Skin of body (tissue), 2 donors: ENCODE data around the gene C10orf53. TPM values are rescaled to one million over a fixed set of nuclear protein-coding genes. Genes with fewer than 3 reads are reported as not detected.
"Not testable (repeated sequence)": the region's sequence is repeated elsewhere in the genome, so short reads cannot be mapped to it uniquely, and the experiment has no call there.

Experiments used
- DNase-seq: peaks from one replicate; lab custom pipeline; 2025; lab: John Stamatoyannopoulos, UW
- total RNA-seq: library from RNA; depleted of rRNA; stranded (reverse); fragments of >200 nt; gene quantifications from one replicate; pipeline ENCODE4 v1.2.3, GENCODE V29; 2014

Gene C10orf53
- total RNA-seq, 1 donor from 2014 or later = not detected

DNA sequence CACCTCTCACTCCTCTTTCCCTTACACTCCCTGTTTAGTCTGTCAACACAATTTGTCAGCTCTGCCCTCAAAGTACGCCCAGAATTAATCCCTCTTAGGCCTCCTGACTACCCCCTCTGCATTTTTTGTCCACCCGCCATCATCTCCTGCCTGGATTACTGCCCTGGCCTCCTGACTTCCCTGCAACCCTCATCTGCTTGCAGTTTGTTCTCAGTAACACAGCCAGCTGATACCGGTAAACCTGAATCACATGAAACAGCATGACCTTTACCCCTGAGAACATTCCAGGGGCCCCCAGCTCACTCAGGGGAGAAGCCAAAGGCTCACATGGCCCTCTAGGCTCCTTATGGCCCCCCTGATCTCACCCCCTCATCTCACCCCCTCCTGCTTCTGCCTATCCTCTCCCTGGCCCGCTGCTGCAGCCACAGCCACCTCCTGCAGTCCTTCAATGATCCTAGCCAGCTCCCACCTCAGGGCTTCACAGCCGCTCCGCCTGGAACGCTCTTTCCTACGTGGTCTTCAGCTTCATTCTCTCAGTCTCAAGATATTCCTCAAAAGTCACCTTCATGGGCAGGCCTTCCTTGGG, 8.9 kb downstream of the C10orf53 start:
- DNase-seq = no peak

DNA sequence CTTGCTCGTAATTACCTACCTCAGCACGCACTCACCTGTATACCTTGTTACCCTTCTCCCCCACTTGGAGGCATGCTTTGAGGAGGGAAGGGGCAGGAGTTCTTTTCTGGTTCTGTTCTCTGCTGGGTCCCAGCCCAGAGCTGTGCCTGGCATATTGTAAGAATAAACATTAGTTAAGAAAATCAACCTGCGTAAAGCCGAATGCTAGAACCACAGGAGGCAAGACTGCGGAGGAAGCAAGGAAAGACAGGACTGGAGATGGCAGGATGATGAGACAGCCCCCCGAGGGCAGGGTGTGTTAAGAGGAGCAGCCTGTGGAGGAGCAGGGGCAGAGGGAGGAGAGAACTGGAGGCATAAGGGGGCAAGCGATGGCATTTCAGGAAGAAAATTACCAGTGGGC, 9.5 kb downstream of the C10orf53 start:
- no peak for DNase-seq

DNA sequence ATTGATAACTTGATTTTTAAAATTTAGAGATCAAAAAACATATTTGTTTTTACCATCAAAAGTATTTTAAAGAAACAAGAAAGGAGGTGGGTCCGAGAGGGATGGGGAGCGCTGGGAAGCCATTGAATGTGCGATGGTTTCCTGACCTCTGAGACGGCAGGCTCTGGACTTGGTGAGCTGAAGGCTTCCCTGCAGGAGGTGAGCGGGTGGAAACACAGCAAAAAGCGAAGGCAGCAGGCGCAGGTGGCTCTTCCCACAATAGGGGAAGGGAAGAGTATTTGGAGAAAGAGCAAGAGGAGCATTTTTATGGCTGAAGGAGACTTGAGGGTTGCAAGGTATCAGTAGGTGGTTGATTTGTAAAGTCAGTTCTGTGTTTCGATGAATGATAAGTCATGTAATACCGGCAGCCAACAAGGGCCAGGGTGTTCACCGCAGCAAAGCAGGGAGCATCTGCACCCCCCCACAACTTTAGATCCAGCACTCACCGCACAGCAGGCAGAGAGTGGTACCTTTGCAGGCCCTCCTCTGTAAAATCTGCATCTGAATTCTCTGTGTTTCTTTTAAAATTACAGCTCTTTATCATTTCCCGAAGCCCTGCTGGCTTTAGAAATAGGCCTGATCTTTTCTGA, 10.5 kb downstream of the C10orf53 start:
- DNase-seq = no peak

DNA sequence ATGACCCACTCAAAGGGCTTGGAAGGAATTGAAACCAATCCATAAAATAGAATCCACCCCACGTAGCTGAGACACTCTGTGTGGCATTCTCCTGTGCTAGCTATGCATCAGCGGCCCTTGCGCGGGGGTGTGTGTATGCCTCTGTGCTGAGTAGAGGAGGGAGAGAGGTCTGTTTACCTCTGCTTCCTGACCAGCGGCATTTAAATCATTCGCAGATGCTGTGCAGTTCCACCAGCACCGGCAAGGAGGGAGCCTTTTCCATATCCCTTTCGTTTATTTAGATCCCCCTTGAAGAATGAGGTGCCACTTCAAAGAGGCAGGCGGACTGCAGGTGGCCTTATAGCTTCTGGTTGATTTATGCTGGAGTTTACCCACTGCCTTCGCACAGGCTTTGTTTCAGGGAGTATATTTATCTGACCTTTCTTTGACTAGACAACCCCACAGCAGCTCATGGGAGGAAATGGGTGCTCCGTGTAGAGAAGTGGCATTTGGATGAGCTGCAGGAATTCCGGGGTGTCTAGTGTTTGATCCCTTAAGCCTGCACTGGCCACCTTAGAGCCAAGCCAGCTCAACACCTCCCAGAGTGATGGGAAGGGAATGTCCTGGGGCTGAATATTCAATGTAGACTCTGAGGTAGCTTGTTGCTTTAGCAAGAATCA, 11.4 kb downstream of the C10orf53 start:
- no peak for DNase-seq

DNA sequence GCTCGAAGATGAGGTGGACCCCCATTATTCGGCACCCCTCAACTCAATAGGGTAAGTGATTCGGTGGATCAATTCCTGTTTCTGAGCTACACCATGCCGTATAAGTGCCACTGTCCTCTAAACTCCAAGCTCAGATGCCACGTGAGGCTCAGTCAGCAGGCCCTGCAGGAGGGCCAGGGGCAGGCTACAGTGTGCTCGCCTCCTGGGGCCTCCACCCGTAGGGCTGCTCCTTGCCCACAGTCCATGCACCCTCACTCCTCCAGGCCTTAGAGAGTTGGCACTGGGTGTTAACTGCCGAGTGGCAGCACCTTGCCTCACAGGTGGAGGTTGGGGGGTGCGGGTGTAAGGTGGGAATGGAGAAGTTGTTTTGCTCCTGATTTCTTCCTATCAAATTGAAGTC, 12.1 kb downstream of the C10orf53 start:
- DNase-seq = no peak

DNA sequence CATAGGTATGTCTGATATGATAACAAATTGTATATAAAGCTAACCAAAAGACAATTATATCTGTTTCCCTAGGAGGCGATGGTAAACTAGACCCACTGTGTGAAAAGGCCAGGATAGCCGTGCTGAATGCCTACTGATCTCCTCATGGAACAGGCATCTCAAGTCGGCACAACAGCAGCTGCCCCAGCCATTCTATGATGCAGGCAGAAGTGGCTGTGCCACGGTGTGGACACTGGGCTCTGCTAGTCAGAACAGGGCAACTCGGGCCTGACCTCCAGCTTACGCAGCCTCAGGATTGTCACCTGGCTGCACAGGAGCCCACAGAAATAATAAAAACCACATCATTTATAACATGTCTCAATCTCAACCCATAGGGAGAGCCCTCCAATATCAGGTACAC, 15.0 kb downstream of the C10orf53 start:
- no peak for DNase-seq

DNA sequence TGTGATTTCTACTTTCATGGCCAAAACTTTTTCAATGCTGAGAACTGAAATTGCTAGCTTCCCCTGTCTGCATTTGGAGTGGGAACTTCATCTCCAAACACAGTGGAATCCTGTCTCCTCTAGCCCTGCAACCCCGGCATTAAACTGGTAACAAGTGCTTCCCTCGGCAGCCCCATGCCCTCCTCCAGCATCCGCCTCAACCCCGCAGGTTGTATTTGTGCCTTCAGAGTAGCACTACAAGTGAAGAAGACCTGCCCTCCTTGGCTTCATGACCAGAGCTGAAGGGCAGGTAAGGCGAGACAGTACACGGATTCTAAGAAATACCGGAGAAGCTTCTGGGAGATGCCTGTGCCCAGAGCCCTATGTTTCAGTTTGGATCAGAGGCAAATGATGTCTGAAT, 16.9 kb downstream of the C10orf53 start:
- no peak for DNase-seq

DNA sequence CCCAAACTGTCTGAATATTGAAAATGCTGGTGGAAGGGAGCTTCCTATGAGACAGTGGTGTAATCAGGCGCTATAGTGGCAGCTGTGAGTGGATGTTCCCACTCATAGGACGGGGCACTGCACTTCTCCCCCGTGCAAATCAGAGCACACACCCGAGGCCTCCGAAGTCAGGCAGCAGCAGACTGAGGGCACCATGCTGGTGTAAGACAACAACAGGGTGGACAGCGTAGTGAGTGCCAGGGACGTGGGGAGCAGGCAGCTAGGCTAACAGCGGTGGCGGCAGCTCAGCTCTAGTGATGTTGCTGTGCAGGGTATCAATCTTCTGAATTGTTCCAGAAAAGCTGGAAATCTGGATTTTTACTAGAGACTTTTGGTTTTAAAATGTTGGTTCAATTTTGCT, 19.2 kb downstream of the C10orf53 start:
- no peak for DNase-seq

DNA sequence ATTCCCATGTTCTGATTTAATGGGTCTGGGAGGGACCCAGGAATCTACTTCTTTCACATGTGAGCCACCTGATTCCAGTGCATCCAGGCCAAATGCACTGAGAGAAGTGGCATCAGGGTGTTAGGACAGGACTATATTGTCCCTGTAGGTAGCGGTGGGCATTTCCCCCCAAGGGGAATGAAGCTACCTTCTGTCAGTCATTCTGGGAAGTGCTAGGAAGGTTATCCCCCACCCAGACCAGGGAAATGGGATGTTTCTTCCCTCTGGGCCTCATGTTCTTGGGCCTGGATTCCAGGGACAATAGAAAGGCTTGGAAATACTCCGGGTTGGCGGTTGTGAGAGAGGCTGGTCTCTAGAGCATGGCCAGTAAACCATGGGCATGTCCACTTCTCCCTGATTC, 20.8 kb downstream of the C10orf53 start:
- DNase-seq = no peak

DNA sequence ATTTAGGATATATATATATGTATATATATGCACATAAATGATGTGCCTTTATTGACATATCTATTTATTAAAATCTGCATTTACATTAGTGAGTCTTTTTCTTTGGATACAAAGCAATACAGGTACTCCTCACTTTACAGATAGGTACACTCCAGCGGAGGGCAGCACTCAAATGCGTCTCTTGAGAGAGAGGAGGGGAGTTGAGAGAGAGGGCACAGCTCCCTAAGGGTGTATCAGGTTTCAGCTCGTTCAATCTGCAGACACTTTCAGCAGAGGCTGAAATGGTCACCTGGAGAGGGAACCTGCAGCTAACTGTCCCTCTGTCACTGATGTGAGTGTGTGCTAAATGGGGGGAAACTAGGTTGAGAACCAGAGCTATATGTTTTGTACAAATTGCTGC, 21.5 kb downstream of the C10orf53 start:
- no peak for DNase-seq

DNA sequence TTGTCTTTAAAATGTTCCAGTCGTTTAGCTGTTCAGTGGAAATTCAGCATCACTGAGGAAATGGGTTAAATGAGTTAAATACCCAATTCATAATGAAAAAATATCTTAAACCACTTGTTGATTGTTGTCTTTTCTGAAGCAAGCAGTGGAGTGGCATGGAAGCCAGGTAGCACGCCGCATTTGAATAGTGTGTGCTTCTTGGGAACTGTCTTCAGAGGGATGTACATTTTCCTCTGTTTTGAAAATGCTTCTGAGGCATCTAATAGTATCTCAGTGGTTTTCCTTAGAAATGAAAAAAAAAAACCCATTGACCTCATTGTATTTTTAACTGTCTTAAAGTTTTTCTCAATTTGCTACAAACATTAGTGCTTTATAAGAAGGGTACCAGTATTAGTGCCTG, 28.1 kb downstream of the C10orf53 start:
- no peak for DNase-seq

DNA sequence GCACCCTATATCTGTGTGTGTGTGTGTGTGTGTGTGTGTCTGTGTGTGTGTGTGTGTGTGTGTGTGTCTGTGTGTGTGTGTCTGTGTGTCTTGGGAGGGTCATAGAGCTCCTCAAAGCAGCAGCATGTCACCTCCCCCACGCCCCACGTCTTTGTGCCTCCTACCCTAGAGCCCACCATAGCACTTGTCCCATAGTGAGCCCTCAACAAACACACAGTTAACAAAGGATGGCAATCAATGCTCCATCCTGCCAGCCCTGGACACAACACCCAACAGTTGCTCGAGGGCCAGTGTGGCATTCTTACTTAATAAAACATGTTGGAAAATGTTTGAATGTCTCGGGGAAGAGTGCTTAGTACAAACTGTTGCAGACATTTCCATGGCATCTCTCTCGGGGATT, 30.5 kb downstream of the C10orf53 start:
- DNase-seq = no peak

DNA sequence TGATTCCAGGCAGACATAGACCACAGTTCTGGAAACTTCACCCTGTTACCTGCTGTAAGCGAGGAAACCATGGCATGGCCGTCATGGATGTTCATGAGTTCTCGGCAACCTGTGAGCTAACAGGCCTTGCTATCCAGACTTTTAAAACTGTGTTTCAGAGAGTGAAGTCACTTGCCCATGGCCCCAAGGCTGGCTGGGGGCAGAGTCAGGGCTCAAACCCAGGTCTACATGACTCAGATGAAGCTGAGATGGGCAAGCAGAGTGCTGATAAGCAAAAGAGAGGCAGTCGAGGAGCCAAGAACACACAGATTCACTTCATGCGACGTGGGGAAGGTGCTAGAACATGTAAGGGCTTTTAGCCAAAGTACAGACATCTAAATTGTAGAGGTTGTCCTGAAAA, 31.5 kb downstream of the C10orf53 start:
- DNase-seq = no peak

DNA sequence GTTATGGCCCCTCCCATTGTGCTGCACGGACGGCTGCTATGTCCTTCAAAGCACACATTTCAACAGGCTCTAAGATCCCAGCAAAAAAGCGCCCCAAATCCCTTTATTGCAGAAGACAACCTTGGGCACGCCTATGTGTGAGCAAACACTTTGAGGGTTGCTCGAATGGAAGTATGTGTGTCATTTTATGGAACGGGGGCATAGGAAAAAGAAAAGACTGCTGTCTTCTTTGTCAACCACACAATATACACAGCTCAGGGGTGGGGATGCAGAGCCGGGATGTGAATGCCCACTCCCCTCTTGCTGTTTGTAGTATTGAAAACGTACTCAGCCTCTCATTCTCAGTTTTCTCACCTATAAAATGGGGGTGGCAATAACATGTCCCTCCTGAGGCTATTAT, 32.0 kb downstream of the C10orf53 start:
- no peak for DNase-seq

DNA sequence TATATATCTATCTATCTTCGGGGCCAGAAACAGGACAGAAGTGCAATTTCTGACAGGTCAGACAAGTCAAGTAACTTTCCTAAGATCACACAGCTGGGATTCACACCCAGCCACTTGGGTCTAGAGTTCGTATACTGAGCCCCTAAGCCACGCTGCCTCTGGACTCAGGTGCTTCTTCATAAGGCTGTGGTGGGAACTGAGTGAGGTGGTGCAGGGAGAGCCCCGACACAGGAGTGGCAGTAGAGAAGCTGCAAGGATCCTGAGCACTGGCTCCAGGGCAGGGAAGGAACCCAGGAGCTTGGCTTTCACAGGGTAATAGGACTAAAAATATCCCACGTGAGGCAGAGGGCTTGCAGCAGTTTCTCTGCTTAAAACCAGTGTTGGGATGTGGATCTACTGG, 33.8 kb downstream of the C10orf53 start:
- no peak for DNase-seq

DNA sequence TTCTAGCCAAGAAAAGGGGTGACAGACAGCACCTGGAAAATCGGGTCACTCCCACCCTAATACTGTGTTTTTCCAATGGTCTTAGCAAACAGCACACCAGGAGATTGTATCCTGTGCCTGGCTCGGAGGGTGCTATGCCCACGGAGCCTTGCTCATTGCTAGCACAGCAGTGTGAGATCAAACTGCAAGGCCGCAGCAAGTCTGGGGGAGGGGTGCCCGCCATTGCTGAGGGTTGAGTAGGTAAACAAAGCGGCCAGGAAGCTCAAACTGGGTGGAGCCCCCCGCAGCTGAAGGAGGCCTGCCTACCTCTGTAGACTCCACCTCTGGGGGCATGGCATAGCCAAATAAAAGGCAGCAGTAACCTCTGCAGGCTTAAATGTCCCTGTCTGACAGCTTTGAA, 35.7 kb downstream of the C10orf53 start:
- DNase-seq = not testable (repeated sequence)

DNA sequence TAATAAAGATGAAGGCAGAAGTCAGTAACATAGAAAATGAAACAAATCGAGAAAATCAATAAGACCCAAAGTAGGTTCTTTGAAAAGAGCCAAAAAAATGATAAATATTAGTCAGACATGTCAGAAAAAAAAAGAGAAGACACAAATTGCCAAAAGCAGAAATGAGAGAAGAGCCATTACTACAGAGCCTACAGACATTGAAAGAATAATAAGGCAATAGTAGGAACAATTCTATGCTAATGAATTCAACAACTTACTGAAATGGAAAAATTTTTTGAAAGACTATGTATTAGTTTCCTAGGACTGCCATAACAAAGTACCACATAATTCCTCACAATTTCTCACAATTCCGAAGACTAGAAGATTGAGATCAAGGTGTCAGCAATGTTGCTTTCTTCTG, 47.1 kb downstream of the C10orf53 start:
- DNase-seq = no peak

DNA sequence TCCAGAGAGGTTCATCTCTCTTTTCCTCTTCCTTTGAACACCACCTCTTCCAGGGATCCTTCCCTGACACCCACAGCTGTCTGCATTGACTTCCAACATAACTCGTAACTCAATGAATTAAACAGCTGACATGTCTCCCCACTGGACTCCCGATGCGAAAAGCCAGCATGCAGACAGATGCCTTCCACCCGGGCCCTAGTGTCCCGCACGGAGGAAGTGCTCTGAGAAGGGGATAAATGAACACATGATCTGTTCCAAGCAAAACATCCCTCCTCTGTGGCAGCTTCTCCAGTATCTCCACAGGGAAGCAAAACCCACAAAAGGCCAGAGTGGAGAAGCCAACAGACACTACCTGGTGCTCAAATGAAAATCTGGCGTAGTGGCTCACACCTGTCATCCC, 54.4 kb downstream of the C10orf53 start:
- DNase-seq = no peak

DNA sequence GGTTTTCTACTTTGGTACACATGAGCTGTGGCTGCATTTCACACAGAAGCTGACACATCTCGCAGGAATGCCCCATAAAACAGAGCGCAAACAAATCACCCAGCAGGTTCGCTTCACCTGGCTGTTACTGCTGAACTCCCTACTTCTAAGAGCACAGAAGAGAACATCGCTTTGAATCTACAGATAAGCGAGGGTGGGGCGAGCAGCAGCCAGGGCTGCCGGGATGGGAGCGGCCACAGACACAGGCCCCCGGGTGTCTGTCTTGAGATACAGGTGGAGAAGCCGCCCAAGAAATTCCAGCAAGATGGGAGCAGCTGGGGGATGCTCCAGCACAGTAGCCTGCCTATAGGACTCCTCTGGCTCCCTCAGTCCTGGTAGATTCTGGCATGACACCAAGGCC, 55.2 kb downstream of the C10orf53 start:
- no peak for DNase-seq

DNA sequence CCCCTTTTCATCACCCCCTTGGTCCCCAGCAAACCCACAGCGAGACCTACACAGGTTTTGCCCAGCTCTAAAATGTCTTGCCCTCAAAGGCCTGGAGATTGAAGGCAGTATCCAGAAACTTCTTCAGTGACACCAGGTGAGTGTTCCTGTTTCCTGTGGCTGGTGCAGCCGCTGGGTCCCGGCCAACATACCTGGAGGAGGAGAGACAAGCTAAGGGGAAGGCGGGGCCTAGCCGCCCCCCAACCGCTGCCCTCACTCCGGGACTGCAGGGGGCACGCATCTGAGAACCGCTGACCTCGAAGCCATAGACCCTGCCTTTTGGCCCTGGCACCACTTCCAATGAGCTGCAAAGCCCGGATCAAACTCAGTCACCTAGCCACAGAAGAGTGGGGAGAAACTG, 55.7 kb downstream of the C10orf53 start:
- DNase-seq = no peak

DNA sequence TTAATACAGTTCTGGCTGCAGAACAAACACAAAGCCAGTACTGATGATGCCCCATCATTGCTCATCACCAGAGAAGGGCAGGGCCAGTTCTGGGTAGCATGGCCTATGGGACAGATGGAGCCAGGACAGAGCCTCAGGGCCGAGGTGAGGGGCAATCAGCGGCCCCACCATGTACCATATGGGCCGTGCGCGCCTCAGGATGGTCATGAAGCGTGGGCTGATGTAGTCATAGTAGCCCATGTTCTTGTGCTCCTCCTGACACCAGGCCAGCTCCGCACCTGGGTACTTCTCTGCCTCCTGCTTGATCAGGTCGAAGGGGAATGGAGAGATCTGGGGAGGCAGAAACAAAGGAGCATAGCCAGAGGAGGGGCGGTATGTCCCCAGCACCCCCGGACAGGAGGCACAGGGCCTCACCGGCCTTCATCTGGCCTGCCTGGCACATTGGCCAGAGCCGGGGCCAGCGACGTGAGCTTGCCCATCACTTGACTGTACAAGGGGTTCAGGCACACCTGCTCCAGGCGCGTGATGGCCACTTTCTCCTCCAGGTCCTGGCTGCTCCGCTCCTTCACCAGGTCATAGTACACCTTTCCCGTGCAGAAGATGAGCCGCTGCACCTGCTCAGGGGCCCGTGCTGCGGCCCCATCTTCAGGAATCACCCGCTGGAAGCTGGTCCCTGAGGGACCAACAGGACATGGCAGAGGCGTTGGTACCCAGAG, 56.6 kb downstream of the C10orf53 start:
- DNase-seq = no peak

DNA sequence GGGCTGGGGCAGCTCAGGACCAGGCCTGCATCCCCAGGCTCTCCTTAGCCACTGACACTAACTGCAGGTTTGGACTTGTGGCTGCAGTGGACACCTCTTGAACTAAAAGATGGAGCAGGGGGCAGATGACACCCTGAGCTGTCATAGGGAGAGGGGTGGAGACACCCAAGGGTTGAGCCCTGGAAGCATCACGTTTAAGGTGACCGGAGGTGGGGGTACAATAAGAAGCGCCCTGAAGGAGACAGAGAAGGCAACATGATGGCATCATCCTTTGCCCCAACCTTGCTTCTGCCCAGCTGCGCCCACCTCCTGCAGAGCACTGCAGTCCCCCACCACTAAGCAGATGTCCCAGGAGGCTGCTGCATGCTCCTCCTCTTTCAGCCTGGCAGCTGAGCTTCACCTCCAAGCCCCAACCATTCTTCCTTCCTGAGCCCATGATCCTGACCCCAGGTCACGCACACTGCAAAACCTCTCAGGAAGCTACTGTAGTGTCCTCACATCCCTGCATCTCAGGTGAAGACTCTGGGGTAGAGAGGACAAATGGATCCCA, 57.2 kb downstream of the C10orf53 start:
- DNase-seq = no peak
